ENCODE measurements around the gene CKLF.
"Not testable (repeated sequence)": the region's sequence is repeated elsewhere in the genome, so short reads cannot be mapped to it uniquely, and the experiment has no call there.

Gene CKLF

DNA sequence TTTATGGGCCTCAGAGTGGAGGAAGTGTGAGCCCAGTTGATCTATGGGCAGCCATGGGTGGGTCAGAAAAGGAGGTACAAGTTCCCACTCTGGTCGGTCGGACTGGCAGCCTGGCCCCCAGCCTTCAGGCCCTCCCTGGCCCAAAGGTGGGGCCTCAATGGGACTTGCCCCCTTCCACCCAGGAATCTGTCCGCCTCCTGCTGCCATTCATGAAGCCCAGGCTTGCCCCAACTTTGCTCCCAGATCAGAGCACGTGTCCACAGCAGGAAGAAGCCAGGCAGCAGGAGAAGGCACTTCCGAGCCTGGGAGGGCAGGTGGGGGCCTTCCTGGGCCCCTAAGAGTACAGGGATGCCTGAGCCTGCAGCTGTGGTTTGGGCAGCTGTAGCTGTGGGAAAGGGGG is 49.1 kb downstream of the CKLF start:
- no peak for DNase-seq

DNA sequence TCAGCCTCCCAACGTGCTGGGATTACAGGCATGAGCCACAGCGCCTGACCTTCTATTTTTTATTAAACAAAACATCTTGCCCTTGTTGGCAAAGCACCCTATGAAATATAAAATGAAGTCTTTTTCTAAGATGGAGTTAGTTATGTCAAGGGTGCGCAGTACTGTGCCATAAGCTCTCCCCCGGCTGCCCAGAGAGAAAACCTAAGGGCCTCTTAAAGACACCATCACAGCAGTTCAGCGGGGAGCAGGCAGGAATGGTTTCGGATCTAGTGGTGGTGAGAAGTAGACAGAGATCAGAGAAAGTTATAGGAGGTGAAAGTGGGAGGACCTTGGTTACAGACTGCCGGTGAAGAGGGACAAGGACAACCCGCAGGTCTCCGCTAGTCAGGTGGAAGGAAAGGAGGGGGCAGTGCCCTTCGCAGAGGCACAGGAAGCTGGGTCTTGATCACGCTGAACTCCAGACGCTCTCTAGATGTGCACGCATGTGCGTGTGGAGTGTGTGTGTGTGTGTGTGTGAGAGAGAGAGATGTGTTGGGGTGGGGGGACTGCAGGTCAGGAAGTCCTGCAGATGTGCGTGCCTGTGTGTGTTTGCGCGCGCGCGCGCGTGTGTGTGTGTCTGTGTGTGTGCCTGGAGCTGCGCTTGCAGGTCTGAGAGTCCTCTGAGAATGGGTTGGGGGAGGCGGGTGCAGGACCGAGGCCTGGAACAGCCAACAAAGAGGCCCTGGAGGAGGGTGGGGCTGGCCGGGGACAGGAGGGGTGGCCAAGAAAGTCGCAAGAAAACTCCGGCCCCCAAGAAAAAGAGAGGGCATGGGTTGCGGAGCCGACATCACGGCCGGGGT is 51.4 kb downstream of the CKLF start:
- DNase-seq, result peak; percentile 14

DNA sequence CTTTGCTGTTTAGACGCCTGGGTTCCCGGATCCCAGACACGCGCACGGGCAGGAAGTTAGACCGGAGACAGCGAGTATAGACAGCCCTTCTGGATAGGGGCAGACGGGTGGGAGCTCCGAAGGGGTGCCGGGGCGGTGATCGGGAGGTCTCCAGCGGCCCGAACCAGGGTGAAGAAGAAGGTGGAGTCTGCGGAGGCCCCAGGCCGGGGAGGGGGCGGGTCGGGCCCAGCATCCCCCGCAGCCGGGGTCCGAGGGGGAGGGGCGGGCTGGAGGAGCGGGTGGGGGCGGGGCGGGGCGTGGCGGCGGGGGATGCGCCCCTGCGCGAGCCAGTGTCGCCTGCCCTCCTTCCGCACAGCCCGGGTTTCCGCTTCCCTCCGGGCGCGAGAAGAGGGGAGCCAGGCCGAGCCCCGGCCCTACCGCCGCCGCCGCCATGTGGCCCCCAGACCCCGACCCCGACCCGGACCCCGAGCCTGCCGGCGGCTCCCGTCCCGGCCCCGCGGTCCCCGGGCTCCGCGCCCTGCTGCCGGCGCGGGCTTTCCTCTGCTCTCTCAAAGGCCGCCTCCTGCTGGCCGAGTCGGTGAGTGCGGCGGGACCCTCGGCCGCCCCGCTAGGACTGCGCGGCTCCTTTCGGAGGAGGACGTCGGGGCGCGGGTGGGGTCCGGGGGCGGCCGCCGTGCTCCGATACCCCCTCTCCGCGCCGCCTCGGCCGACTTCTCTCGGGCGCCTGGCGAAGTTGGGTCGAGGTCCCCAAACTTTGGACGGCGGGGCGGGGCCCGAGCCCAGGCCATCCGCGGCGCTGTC is 52.2 kb downstream of the CKLF start, which contains the start of gene CMTM3:
CMTM3 (plus strand) TSS at position 329 of the 801 bp plus-strand sequence; CDS start at position 431, 102 bp downstream.
- DNase-seq, result peak; percentile 67

- peak; percentile 55 for DNase-seq
Measured at GRCh38 chr16:66605177-66605978, 53.0 kb downstream of the CKLF start.

DNA sequence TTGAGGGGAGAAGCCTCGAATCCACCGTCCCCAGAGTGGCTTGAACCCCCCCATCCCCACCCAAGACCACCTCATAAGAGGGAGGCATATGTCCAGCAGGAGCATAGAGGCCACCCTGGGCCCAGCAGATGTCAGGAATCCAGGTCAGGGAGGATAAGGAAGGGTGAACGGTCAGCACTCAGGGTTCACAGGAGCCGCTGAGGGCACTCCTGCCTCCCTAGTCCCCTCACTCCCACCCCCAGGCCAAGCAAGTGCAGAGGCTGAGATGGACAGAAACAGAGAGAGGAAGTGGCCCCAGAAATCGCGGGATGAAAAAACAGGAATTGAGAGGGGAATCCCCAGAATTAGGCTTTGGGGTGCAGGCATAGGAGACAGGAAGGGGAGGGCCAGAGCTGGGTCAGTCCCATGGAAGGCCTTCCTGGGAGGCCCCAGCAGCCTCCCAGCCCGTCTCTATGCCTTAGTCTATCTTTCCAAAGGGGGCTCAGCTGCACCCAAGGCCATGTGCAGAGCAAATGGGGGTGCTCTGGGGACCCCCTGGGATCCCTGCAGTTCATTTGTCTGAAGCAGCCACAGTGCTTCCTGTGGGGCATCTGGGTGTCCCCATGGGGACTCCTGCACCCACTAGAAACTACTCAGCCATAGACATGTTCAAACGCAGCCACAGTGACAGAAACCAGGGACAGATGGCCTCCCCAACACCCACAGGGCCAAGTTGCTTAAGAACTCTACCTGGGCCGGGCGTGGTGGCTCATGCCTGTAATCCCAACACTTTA is 53.8 kb downstream of the CKLF start:
- peak; percentile 73 for DNase-seq

- DNase-seq, result peak; percentile 54
Measured at GRCh38 chr16:66608241-66609138, 56.1 kb downstream of the CKLF start.

GRCh38 chr16:66609139-66609510 is 56.7 kb downstream of the CKLF start:
- no peak for DNase-seq

- no peak for DNase-seq
Measured at GRCh38 chr16:66610111-66610820, 57.9 kb downstream of the CKLF start.

- not testable (repeated sequence) for DNase-seq
Measured at GRCh38 chr16:66611911-66612310, 59.5 kb downstream of the CKLF start.

DNA sequence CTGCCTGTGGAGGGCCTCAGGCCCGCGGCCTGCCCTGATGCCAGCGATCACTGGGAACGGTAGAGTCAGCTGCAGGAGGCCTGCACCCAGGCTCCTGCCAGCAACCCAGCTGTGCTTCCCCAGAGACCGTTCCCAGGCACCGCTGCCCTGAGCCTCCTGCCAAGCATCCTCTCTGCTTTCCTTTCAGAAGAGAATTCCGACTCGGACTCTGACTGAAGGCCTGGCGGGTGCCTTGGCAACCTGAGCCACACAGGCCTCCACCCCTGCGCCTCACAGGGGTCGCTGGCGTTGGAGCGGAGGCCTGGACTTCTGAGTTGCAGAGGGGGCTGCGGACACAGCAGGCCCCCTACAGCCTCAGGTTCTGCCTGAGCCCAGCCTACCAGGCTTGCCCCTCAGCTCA is 60.0 kb downstream of the CKLF start:
- no peak for DNase-seq

DNA sequence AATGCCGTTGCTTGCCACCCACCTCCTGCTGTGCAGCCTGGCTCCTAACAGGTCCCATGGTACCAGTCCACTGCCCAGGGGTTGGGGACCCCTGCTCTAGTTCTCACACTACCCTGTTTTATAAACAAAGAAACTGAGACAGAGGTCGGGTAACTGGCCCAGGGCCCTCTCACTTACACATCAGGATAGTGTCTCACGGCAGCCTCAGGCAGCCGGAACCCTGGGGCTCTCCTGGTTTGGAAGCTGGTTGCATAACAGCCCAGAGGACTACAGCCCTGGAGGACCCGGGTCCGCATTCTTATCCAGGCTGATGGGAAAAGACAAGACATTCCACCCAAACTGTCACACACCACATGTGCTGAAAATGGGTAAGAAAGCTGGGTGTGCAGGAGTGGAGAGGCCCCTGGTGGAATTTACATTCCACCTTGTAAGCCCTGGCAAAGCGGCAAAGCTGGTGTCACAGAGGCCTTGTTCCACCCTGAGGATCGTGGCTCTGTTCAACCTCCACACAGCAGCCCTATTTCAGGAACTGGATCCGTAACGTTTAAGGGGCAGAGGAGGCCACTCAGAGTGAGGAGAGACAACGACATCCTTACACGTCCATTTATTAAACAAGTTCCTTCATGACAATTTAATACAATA is 61.9 kb downstream of the CKLF start:
- DNase-seq, result no peak
